GM18870 (cell line): ENCODE data around the gene AUTS2.
A peak's percentile ranks its signal among the peaks of the same experiment; 100 is the strongest.

Experiments used
- ATAC-seq: cut with Tn5 transposase; IDR thresholded peaks from one replicate; pipeline ENCODE4 v1.9.1; 2021; ENCODE audit warnings: moderate library complexity; ENCODE audit not compliant: unreplicated experiment

Gene AUTS2

DNA sequence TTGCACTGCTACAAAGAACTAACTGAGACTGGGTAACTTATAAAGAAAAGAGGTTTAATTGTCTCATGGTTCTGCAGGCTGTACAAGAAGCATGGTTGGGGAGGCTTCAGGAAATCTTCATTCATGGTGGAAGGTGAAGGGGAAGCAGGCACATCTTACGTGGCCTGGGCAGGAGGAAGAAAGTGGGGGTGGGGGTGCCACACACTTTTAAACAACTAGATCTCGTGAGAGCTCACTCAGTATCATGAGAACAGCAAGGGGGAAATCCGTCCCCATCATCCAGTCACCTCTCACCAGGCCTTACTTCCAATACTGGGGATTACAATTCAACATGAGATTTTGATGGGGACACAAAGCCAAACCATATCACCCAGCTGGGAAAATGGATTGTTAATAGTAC, 281.7 kb downstream of the AUTS2 start:
- no peak for ATAC-seq

DNA sequence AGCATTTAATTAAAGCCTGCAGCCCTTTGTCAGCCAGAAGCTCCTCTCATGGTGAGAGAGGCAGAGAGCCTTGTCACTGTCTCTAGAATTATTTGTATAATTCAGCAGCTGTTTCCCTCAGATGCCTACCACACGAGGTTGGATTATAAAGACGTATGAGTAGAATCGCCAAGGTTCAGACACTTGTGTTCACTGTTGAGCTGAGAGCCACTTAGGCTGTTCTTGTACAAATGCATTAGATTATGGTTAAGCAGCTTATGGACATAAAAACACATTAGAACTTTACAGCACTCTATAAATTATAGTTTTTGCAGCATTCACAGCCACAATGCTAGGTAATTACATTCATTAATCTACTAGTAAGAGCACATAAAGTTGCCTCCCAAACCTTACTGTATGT, 282.6 kb downstream of the AUTS2 start:
- ATAC-seq: no peak

DNA sequence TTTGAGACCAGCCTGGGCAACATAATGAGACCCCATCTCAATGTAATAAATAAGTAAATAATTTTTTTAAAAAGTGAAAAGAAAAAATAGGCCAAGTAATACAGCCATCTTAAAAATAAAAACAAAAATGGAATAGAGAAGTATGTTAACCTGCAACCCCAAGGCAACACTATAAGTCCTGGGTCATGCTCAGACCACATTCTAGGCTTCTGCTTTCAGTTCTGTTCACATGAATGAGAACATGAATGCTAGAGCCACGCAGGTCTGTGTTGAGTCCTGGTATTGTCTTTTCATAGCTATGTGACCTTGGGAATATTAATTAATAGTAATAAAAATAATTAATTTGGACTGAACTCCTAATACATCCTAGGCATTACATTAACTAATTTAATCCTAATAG, 284.0 kb downstream of the AUTS2 start:
- ATAC-seq: peak; percentile 65

DNA sequence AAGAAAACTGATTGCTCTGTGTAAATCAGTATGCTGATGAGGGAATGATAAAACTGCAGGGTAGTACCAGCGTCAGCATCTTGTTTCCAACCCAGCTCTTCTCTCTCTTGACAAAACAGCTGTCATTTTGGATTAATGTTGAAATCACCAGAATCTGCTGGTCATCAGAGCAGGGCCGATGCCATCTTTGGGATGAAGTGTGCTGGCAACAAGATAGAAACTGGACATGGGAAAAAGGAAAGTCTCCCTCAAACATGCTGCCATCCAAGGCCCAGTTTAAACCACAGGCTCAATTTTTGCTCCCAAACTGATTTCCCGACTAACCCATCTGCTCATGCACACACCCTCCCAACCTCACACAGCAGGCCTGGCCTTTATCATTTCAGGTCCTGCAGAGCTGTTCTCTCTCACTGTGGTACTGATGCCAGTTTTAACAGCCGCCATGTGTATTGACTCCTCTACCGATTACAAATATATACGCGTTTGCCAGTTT, 285.2 kb downstream of the AUTS2 start:
- ATAC-seq: no peak

DNA sequence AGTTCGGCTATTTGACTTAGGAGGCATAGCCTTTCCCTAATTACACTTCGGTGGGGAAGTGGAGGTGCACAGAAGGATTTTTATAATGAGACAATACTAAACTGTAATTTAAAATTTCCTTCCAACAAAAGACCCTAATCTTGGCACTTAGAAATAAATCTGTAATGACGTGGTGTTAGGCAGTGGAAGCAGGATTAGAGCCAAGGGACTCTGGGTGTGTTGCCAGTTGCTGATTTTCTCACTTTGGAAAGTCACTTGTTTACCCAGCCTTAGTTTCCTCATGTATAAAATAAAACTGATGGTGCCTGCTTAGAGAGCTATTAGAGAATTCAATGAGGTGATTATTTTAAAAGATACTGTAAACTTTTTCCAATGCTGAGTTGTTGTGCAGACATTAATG, 287.2 kb downstream of the AUTS2 start:
- ATAC-seq: no peak

DNA sequence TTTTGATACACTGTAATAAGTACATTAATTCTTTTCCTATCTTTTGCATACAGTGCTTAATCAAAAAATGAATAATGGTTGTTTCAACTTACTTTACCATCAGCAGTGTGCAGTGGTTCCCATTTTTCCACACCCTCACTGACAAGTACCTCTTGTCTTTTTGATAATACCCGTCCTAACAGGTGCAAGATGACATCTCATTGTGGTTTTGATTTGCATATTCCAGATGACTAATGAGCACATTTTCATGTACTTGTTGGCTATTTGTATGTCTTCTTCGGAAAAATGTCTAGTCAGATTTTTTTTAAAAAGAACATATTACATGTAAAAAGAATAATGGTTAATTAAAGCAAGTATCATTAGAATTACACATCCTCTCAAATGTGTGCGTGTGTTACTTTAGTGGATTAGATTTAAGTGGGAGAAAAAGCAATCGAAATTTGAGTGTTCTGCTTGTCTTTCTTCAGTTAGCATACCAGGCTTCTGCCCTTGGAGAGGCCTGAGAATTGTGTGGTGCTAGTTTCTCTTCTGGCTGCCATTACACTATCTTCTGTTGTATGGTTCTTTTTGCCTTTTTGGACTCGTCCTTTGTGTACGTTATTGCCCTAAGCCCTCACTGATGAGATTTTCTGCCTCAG, 291.2 kb downstream of the AUTS2 start:
- ATAC-seq: peak; percentile 68

DNA sequence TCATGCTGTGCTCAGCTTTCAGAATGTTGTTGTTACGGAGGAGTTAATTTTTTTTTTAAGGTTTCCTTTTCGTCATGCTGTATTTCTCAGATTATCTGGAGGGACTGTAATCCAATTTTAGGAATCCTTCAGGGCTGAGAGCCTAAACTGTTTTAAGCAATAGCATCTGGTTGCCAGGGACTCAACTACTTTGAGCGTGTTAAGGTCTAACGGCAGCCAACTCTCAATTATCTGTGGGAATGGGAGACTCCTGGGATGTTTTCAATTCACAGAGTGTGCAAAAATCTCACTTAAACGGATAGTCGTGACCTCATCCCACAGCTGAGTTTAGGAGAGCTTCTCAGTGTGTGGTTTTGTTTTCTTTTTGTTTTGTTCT, 291.7 kb downstream of the AUTS2 start:
- ATAC-seq: no peak

DNA sequence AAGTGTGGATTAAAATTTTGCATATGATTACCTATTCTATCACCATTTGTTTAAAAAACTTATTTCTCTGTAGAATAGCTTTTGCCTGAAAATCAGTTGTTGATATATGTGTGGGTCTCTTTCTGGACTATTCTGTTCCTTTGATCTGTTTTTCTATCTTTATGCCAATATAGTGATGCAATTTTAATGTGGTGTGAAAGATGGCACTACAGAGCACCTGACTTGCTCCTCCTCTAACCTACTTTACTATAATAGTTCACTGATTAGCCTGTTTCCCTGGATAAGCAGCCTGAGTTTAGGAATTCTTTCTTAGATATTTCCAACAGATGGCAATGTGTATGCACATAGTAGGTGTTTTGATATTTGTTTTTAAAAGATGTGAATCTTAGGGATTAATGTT, 294.5 kb downstream of the AUTS2 start:
- ATAC-seq: no peak

DNA sequence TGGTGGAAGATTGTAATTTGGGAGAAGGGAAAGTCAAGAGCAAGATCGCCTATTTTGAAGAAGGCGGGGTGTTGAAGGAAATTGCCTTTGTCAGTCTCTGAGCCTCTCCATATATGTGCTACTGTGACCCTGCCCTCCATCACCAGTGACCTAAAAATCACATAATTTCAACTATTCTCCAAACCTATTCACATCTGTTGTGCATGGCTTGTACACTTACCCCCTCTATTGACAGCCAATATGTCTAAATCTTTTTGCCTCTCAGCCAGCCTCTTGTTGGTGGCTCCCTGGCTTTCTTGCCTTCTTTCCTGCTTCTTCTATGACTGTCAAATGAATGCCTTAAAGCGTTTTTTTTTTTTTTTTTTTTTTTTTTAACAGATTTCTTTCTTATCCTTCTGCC, 295.6 kb downstream of the AUTS2 start:
- ATAC-seq: no peak

DNA sequence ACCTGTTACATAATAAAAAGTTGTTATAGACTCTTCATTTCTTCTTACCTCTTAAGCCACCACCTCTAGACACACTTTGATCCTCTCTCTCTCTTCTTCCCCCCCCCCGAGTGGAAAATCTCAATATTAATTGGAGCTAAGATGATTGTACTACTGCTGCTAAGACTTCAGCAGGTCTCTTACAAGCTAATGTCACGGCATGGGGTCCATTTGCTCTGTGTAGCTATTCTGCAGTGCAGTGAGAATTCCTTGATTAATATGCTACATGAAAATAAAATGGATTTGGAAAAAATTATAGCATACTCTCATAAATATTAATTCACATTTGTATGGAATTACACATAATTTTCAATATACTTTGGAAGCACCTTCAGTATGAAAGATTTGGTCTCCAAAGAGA, 297.2 kb downstream of the AUTS2 start:
- ATAC-seq: no peak

DNA sequence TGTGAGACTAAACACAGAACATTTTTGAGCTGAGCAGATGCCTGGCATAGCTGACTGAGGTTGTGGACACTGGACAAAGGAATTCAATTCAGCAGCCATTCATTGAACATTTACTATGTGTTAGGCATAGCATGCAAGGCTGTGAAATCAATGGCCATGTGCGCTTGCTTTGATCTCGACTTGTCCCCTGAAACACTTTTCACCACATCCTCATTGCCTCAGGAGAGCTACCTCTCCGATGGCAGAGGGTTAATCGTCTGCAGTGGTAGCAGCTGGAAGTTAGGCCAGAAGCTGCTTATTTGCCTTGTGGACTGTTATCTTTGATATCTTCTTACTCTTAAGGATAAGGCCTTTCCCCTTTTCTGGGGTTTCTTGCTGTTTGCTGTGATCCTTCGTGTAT, 297.8 kb downstream of the AUTS2 start:
- no peak for ATAC-seq

DNA sequence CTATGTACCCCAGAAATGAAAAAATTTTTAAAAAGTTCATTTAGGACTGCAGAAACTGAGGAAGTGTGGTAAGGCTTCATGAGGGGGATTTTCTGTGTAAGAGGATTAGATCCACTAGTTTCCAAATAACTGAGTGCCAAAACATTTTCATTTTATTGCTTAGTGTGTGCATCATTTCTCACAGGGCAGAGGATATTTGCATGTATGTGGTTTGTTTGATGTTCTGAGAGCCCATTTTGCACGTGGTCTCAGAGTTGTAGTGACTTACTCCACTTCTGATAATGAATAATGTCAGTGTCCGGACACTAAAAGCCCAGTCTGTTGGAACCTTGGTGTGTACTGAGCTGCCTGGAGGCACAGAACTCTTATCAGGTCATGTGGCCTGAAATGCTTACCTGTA, 299.9 kb downstream of the AUTS2 start:
- ATAC-seq: peak; percentile 96

DNA sequence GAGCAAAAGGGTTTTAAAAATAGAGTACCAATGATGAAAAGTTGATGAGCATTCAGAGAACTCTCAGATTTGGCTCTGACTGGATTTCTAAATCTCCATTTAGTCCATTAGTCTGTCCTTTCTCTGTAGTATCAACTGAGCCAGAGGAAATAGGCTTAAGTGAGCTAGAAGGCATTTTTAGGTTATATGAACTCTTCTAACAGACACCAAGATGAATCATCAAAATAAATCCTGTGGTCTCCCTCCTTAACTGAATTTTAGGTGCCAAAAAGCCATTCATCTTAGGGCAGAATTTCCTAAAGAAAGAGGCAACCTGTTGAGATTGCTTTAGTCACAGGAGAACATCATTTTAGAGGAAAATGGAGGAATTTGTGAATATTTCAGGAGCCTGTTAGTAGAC, 305.1 kb downstream of the AUTS2 start:
- ATAC-seq: no peak

DNA sequence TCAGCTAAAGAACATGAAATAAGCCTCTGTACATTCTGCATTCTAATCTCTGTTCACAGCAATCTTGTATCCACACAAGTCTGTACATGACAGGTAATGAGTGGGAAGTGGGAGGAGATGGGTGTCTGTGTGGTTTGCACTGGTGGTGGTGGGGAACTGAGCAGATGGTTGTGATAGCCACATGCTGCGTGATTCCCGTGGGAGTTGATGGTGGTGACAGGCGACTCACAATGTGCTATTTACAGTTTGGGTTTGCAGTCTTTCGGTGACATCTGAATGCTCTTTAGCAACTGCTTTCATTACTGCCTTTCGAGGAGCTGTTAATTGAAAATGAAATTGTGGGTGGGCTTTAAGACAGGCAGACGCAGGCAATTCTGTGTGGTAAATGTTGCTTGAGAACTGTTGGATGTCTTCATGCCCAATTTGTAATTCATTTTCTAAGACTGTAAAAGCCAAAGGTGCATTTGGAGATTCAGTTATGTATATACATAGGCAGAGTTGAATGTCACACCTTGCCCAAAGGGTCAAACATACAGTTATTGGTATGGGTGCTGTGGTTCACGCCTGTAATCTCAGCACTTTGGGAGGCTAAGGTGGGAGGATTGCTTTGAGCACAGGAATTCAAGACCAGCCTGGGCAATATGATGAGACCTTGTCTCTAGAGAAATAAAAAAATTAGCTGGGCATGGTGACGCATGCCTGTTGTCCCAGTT, 308.2 kb downstream of the AUTS2 start:
- ATAC-seq: peak; percentile 94

DNA sequence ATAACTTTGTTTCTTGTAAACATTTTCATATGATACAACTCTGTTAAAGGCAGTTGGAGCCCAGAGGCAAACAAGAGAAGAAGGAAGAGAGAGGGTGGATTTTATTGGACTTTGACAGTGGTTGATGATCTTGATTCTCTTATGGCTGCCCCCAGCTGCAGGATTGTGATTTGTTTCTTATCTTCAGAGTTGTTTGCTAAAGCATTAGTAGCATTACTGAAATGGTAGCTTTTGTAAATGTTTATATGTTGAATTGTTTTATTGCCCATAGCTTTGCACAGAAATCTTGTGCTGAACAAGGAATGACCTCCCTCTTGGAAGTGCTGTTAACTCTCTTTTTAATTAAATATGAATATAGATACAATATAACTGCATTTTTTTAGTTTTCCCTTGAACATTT, 309.4 kb downstream of the AUTS2 start:
- no peak for ATAC-seq

DNA sequence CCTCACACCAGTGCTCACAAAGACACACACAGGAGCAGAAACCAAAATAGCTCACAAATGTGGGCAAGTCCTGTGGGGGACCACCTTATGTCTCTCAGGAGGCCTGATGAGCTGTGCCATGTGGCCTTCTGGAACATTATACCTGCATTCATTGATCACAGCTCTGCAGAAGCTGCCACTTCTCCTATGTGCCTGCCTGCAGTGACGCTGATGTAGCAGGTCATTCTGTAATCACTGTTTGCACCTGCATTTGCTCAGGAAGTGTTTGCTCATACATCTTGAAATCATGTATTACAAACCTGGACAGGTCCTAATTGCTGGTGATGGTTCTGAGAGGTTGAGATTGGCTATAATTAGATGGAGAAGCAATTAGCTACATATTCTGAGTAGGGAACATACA, 310.2 kb downstream of the AUTS2 start:
- ATAC-seq: no peak

DNA sequence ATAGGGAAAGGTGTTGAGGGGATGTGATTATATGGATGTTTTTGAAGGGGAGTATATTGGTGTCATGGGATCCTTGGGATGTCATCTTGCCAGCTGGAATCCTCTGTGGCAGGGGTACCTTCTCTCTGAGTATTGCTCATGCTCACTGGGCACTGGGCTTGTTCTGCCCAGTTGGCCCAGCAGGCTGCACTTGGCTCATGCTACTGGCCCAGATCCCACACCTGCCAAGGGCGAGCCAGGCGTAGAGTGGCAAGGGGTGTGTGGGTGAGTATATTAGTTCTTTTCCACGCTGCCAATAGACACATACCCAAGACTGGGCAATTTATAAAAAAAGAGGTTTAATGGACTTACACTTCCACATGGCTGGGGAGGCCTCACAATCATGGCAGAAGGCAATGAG, 311.9 kb downstream of the AUTS2 start:
- ATAC-seq: no peak

DNA sequence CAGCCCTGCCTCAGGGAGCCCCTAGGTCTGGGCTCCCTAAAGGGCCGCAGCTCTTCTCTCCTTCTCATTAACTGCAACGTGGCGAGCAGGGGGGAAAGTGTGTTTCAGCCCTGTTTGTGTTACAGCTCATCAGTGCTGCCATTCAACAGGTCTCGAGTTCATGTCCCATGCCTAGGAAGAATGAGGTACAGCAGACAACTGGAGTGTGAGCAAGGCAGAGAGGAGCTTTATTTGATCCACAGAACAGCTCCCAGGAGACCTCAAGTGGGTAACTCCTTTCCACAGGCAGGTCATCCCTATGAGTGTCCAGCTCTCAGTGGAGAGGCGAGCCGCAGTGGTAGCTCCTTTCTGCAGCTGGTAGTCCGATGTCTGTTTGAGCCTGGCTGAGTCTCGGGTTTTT, 313.1 kb downstream of the AUTS2 start:
- no peak for ATAC-seq

DNA sequence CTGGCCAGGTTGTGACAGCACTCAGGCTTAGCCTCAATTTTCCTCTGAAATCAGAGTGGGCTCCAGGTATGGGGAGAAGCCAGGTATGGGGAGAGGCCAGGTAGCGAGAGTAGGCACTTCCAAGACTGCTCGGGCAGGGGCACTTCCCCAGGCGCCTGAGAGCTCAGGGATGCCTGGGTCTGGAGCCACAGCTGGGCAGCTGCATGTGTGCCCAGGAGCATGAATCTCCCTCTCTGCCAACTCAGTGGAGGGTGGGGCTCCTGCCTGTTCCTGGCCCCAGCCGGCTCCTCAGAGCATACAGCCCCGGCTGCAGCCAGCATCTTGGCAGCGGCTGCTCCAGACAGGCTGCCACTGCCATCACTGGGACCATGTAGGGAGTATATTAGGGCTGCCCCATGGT, 313.9 kb downstream of the AUTS2 start:
- ATAC-seq: no peak

DNA sequence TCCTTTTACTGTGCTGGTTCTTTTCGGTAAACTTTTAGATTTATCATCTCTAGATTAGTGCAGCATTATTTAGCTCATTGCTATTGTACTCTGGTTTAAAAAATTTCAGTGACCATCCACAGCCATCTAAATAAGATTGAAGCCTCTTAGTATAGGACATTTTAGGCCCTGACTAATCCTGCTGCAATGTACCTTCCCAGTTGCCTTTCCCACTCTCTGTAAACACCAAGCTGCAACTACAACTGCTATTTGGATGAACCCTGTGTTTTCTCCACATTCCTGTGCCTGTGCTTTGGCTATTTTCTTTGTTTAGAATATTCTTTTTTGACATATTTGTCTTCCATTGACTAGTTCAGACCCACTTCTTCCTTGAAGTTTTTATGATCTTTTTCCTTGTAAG, 314.6 kb downstream of the AUTS2 start:
- ATAC-seq: no peak

DNA sequence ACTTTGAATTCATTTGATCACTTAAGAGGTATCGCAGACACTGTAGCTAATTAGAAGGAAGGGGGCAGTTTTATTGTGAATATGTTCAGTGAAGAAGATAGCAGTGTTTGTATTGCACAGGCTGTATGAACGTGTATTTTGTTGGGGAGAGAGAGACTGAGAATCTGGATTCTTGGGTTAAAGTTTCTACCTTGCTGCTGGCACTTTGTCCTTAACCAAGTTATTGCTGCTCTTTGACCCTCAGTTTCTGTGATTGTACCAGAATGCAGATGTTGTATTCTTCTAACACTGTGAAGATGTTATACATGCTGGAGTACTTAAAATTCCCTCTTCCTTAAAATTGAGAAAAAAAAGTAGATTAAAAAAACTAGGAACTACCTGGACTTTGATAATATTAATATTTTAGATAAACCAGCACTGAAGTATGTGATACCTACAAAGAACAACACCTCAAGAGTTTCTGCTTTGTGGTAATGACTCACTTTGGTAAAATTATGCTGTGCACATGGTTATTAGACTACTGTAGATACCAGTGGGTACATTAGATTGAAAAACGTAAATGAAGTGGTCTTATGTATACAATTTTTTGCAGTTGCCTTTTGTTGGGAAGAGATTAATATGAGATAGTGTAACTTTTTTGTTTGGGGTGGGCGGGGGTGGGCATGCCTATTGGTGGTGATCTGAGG, 321.3 kb downstream of the AUTS2 start:
- no peak for ATAC-seq

DNA sequence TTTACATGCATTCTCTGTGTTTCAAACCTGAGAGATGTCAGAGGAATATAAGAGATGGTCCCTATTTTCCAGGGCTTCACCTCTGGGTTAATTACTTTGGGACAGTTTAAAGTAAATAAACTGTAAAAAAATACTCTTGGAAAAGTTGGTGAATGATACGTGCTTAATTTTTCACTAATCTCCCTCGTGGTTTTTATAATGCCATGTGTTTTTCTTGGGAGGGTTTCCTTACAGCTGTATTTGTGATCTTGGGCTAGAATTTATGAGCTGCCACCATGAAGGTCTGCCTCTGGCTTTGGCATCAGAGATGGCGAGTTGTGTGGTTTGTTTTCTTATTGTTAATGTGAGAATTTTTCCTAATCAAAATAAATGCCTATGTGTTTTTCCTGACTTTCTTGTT, 322.5 kb downstream of the AUTS2 start:
- ATAC-seq: no peak
